Fibroblast of the aortic adventitia (primary cell): ENCODE measurements around the gene UNC5C. TPM values are rescaled to one million over a fixed set of nuclear protein-coding genes. Genes with fewer than 3 reads are reported as not detected.

Source experiments
- DNase-seq: peaks from one replicate; pipeline ENCODE4 v3.0.0-alpha.2; 2010; ENCODE audit warnings: low read depth
- H3K4me3 ChIP-seq: 2 replicates; pipeline ENCODE4 v1.5.1; 2011; ENCODE audit warnings: low read depth, mild to moderate bottlenecking, control low read depth, low read length, moderate library complexity
- total RNA-seq: library from RNA; depleted of rRNA; stranded (reverse); fragments of >200 nt; gene quantifications from 2 replicates; pipeline ENCODE4 v1.2.3, GENCODE V29; 2012; ENCODE audit warnings: low replicate concordance
- TF ChIP-seq, protein P1 (sequence below): IDR thresholded peaks from 2 replicates; pipeline ENCODE4 v1.5.1; 2011; ENCODE audit warnings: mild to moderate bottlenecking, low read length, control low read depth, inconsistent platforms; ENCODE audit not compliant: insufficient read depth

UNC5C gene
- total RNA-seq, 1 donor = 2.2 TPM

DNA sequence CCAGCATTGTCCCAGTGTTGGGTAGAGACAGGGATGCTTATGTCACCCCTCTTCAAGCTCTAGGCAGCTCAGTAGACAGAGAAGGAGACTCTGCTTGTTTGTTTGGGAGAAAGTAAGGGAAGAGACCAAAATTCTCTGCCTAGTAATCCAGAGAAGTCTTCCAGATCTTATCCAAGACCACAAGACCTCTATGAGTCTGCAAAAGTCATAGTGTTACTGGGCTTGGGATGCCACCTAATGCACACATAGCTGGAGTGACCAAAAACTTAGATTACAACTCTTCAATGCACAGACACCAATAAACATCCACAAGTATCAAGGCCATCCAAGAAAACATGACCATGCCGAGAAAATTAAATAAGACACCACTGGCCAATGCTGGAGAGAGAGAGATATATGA, 205.5 kb downstream of the UNC5C start:
- no peak for DNase-seq
- H3K4me3 ChIP-seq = no peak overlapping the region
- TF ChIP-seq, protein P1, sequence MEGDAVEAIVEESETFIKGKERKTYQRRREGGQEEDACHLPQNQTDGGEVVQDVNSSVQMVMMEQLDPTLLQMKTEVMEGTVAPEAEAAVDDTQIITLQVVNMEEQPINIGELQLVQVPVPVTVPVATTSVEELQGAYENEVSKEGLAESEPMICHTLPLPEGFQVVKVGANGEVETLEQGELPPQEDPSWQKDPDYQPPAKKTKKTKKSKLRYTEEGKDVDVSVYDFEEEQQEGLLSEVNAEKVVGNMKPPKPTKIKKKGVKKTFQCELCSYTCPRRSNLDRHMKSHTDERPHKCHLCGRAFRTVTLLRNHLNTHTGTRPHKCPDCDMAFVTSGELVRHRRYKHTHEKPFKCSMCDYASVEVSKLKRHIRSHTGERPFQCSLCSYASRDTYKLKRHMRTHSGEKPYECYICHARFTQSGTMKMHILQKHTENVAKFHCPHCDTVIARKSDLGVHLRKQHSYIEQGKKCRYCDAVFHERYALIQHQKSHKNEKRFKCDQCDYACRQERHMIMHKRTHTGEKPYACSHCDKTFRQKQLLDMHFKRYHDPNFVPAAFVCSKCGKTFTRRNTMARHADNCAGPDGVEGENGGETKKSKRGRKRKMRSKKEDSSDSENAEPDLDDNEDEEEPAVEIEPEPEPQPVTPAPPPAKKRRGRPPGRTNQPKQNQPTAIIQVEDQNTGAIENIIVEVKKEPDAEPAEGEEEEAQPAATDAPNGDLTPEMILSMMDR = no peak

DNA sequence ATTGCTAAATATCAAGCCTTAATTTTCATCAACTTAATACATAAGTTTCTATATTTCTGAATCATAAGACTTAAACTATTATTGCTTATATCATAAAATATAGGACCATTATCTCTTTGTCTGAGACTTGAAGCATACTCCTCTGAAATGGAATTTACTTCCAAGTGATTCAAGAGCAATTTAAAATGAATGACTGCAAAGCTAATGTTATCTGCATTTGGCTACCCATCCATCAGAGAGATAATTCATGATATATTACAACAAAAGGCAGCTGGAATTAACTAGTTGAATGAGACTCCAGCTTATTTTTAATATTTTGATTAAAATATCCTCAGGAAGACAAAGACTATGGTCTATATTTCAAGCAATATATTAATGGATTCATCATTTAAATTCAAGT, 208.6 kb downstream of the UNC5C start:
- no peak for DNase-seq
- H3K4me3 ChIP-seq = no peak overlapping the region
- TF ChIP-seq, protein P1 = no peak

DNA sequence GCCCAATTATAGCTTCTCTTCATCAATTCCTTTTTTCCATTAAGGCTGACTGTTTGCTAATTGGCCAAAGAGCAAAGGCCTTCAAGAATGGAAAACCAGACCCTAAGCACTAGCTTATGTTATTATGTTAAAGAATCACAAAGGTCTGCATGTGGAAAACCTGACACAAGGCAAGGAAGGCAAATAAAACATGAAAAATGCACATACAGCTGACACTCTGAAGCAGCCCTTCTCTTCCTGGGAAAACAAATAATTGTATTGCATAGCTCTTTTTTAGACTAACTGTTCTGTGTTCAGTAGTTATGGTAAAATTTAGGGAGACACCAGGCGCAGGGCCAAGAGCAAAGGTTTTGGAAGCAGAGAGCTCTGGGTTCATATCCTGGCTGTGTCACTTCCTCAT, 223.1 kb downstream of the UNC5C start:
- no peak overlapping the region for H3K4me3 ChIP-seq
- TF ChIP-seq, protein P1 = no peak
- DNase-seq = no peak

- H3K4me3 ChIP-seq = no peak overlapping the region
- TF ChIP-seq, protein P1 = no peak
- DNase-seq = no peak
Observed at GRCh38 chr4:95319169-95319568, 229.6 kb downstream of the UNC5C start.

GRCh38 chr4:95318483-95318882, 230.3 kb downstream of the UNC5C start:
- H3K4me3 ChIP-seq = no peak overlapping the region
- DNase-seq = no peak
- TF ChIP-seq, protein P1 = no peak

DNA sequence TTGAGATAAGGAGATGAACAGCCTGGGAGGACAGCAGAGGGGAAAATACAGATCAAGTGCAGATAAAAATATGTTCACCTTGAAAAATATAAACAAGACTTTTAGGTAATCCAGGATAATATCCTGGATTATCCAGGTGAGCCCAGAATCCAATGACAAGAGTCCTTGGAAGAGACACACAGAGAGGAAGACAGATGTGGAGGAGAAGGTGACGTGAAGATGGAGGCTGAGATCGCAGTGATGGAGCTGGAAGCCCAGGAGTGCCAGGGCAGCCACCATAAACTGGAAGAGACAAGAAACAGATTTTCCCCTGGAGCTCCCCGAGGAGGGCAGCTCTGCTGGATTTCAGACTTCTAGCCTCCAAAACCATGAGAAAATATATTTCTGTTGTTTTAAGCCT, 230.7 kb downstream of the UNC5C start:
- no peak overlapping the region for H3K4me3 ChIP-seq
- TF ChIP-seq, protein P1 = no peak
- DNase-seq = no peak

DNA sequence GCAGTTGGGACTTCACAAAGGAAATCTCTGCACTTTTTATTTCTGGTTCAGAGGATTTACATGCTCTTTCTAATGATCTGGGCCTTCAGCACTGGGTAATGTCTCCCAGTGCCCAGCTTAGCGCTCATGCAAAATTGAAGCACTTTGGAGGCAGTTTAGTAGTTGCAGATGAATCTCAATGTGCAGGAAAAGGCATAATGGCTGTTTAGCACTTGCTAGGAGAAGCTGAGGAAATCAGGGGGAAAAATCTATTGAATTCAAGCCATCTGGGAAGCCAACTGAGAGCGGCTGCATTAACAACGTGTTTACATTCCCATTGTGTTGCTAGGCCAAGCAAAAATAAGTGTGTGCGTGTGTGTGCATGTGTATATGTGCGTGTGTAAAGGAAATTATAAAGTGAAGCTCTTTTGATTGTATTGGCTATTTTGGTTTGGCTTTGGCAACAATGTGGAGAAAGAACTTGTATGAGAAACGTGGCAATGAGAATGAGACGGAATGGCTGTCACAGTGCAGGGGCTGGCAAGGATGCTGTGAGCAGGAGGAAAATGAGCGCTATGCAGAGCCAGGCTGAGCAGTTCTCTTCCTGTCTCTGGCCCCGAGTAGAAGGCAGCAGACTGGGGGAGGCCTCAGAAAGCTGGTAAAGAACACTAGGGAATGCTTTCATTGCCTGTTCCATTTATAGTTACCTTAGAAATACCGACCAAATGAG, 231.5 kb downstream of the UNC5C start:
- TF ChIP-seq, protein P1 = no peak
- no peak overlapping the region for H3K4me3 ChIP-seq
- no peak for DNase-seq
